ENCODE data around the gene NGEF.

NGEF gene

DNA sequence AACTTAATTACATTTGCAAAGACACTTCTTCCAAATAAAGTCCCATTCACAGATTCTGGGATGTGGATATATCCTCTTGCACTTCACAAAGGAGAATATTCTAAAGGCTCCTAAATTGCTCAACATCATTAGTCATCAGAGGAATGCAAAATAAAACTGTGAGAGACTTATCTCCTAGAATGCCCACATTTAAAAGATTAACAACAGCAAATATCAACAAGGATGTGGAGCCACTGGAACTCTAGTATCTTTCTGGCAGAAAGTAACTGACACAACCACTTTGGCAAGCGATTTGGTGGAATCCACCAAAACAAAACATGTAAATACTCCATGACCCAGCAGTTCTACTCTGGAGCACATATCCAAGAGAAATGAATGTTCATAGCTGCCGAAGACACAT, 24.0 kb upstream of the NGEF start:
- no peak overlapping the region for H3K27ac ChIP-seq (ENCODE audit: insufficient read depth in 1 of 2, low read depth in 1 of 2, low read length in 2 of 2, poor library complexity in 1 of 2, severe bottlenecking in 2 of 2)
- H3K27me3 ChIP-seq (replicated peaks in 2 of 5; ENCODE audit: control insufficient read depth in 4 of 5, insufficient read depth in 5 of 5, low read length in 4 of 5) = no peaks in the 10 kb centered on the region
- H3K9me3 ChIP-seq (ENCODE audit: control extremely low read depth in 1 of 5, control insufficient read depth in 4 of 5, insufficient read depth in 2 of 5, low read depth in 1 of 5, low read length in 4 of 5) = no peaks in the 10 kb centered on the region
- H3K4me1 ChIP-seq (ENCODE audit: control extremely low read depth in 1 of 4, control insufficient read depth in 4 of 4, insufficient read depth in 4 of 4, low read length in 3 of 4) = no peaks in the 10 kb centered on the region
- H3K4me3 ChIP-seq (ENCODE audit: control insufficient read depth in 1 of 7, extremely low read depth in 1 of 7, insufficient read depth in 4 of 7, low read depth in 2 of 7, low read length in 6 of 7) = no peak overlapping the region
- POLR2A ChIA-PET = no interaction called here
- H3K36me3 ChIP-seq (ENCODE audit: control insufficient read depth in 4 of 4, insufficient read depth in 4 of 4, low read length in 3 of 4) = no peaks in the 10 kb centered on the region
- CTCF ChIA-PET = interaction anchor here (0.9 to 1.0 kb wide), 2 partner anchors 16 to 81 kb away, joined by 3 read pairs; no protein-coding TSS in a partner anchor
- WGBS (ENCODE audit: insufficient coverage) = no CpG with 5 or more reads among the region's 2 CpGs
- no peak for DNase-seq

GRCh38 chr2:233036162-233036838, 23.2 kb upstream of the NGEF start:
- 94% methylated on average over 11 of the region's 12 CpGs for WGBS (ENCODE audit: insufficient coverage)
- Histone ChIP-seq H3K4me3 (ENCODE audit: control insufficient read depth in 1 of 7, extremely low read depth in 1 of 7, insufficient read depth in 4 of 7, low read depth in 2 of 7, low read length in 6 of 7) (no peak overlapping the region), H3K9me3 (ENCODE audit: control extremely low read depth in 1 of 5, control insufficient read depth in 4 of 5, insufficient read depth in 2 of 5, low read depth in 1 of 5, low read length in 4 of 5) (no peaks in the 10 kb centered on the region), H3K27ac (ENCODE audit: insufficient read depth in 1 of 2, low read depth in 1 of 2, low read length in 2 of 2, poor library complexity in 1 of 2, severe bottlenecking in 2 of 2) (no peak overlapping the region), H3K27me3 (replicated peaks in 2 of 5; ENCODE audit: control insufficient read depth in 4 of 5, insufficient read depth in 5 of 5, low read length in 4 of 5) (no peaks in the 10 kb centered on the region), H3K4me1 (ENCODE audit: control extremely low read depth in 1 of 4, control insufficient read depth in 4 of 4, insufficient read depth in 4 of 4, low read length in 3 of 4) (no peaks in the 10 kb centered on the region), H3K36me3 (ENCODE audit: control insufficient read depth in 4 of 4, insufficient read depth in 4 of 4, low read length in 3 of 4) (no peaks in the 10 kb centered on the region)
- ChIA-PET CTCF (interaction anchor here (1.0 kb wide), 1 partner anchor 82 kb away, joined by 3 read pairs; no protein-coding TSS in a partner anchor), POLR2A (no interaction called here)
- no peak for DNase-seq

DNA sequence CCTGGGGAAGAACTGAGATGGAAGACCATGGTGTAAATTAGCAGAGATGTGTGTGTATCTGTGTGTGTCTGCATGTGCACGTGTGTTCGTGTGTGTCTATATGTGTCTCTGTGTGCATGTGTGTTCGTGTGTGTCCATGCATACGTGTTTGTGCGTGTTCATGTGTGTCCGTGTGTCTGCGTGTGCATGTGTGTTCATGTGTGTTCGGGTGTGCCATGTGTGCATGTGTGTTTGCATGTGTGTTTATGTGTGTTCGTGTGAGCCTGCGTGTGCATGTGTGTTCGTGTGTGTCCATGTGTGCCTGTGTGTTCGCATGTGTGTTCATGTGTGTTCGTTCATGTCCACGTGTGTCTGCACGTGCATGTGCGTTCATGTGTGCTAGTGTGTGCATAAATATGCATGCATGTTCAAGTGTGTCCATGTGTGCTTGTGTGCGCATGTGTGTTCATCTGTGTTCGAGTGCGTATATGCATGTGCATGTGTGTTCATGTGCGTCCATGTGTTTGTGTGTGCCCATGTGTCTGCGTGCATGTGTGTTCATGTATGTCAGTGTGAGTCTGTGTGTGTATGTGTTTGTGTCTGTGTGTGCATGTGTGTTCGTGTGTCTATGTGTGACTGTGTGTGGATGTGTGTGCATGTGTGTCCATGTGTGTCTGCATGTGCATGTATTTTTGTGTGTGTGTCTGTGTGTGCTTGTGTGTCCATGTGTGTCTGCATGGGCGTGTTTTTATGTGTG, 22.5 kb upstream of the NGEF start:
- 98% methylated on average over 17 of the region's 23 CpGs for WGBS (ENCODE audit: insufficient coverage)
- no peak for DNase-seq
- H3K36me3 ChIP-seq (ENCODE audit: control insufficient read depth in 4 of 4, insufficient read depth in 4 of 4, low read length in 3 of 4) = no peaks in the 10 kb centered on the region
- H3K27me3 ChIP-seq (replicated peaks in 2 of 5; ENCODE audit: control insufficient read depth in 4 of 5, insufficient read depth in 5 of 5, low read length in 4 of 5) = no peaks in the 10 kb centered on the region
- ChIA-PET CTCF (interaction anchor here (1.1 kb wide), 1 partner anchor 15 kb away, joined by 3 read pairs; no protein-coding TSS in a partner anchor), POLR2A (no interaction called here)
- no peaks in the 10 kb centered on the region for H3K4me1 ChIP-seq (ENCODE audit: control extremely low read depth in 1 of 4, control insufficient read depth in 4 of 4, insufficient read depth in 4 of 4, low read length in 3 of 4)
- H3K9me3 ChIP-seq (ENCODE audit: control extremely low read depth in 1 of 5, control insufficient read depth in 4 of 5, insufficient read depth in 2 of 5, low read depth in 1 of 5, low read length in 4 of 5) = no peaks in the 10 kb centered on the region
- H3K27ac ChIP-seq (ENCODE audit: insufficient read depth in 1 of 2, low read depth in 1 of 2, low read length in 2 of 2, poor library complexity in 1 of 2, severe bottlenecking in 2 of 2) = no peak overlapping the region
- H3K4me3 ChIP-seq (ENCODE audit: control insufficient read depth in 1 of 7, extremely low read depth in 1 of 7, insufficient read depth in 4 of 7, low read depth in 2 of 7, low read length in 6 of 7) = no peak overlapping the region

- Histone ChIP-seq H3K27ac (ENCODE audit: insufficient read depth in 1 of 2, low read depth in 1 of 2, low read length in 2 of 2, poor library complexity in 1 of 2, severe bottlenecking in 2 of 2) (no peak overlapping the region), H3K4me1 (ENCODE audit: control extremely low read depth in 1 of 4, control insufficient read depth in 4 of 4, insufficient read depth in 4 of 4, low read length in 3 of 4) (no peaks in the 10 kb centered on the region), H3K9me3 (ENCODE audit: control extremely low read depth in 1 of 5, control insufficient read depth in 4 of 5, insufficient read depth in 2 of 5, low read depth in 1 of 5, low read length in 4 of 5) (no peaks in the 10 kb centered on the region), H3K27me3 (replicated peaks in 2 of 5; ENCODE audit: control insufficient read depth in 4 of 5, insufficient read depth in 5 of 5, low read length in 4 of 5) (no peaks in the 10 kb centered on the region), H3K4me3 (ENCODE audit: control insufficient read depth in 1 of 7, extremely low read depth in 1 of 7, insufficient read depth in 4 of 7, low read depth in 2 of 7, low read length in 6 of 7) (no peak overlapping the region), H3K36me3 (ENCODE audit: control insufficient read depth in 4 of 4, insufficient read depth in 4 of 4, low read length in 3 of 4) (no peaks in the 10 kb centered on the region)
- CTCF ChIA-PET = interaction anchor here (1.1 to 1.7 kb wide), 2 partner anchors 13 to 181 kb away, joined by 3 to 6 read pairs; no protein-coding TSS in a partner anchor
- POLR2A ChIA-PET = no interaction called here
- 97% methylated on average over 34 of the region's 37 CpGs for WGBS (ENCODE audit: insufficient coverage)
- no peak for DNase-seq
Measured at GRCh38 chr2:233034091-233034882, 21.2 kb upstream of the NGEF start.

- Histone ChIP-seq H3K9me3 (ENCODE audit: control extremely low read depth in 1 of 5, control insufficient read depth in 4 of 5, insufficient read depth in 2 of 5, low read depth in 1 of 5, low read length in 4 of 5) (no peaks in the 10 kb centered on the region), H3K27ac (ENCODE audit: insufficient read depth in 1 of 2, low read depth in 1 of 2, low read length in 2 of 2, poor library complexity in 1 of 2, severe bottlenecking in 2 of 2) (no peak overlapping the region), H3K27me3 (replicated peaks in 2 of 5; ENCODE audit: control insufficient read depth in 4 of 5, insufficient read depth in 5 of 5, low read length in 4 of 5) (no peaks in the 10 kb centered on the region), H3K36me3 (ENCODE audit: control insufficient read depth in 4 of 4, insufficient read depth in 4 of 4, low read length in 3 of 4) (no peaks in the 10 kb centered on the region), H3K4me3 (ENCODE audit: control insufficient read depth in 1 of 7, extremely low read depth in 1 of 7, insufficient read depth in 4 of 7, low read depth in 2 of 7, low read length in 6 of 7) (no peak overlapping the region), H3K4me1 (ENCODE audit: control extremely low read depth in 1 of 4, control insufficient read depth in 4 of 4, insufficient read depth in 4 of 4, low read length in 3 of 4) (no peaks in the 10 kb centered on the region)
- ChIA-PET POLR2A (no interaction called here), CTCF (interaction anchor here (1.1 to 1.7 kb wide), 3 partner anchors 8 to 180 kb away, joined by 3 to 6 read pairs (median 3); no protein-coding TSS in a partner anchor)
- 84% methylated on average over 3 of the region's 9 CpGs for WGBS (ENCODE audit: insufficient coverage)
- no peak for DNase-seq
Measured at GRCh38 chr2:233033672-233034071, 20.6 kb upstream of the NGEF start.

GRCh38 chr2:233032551-233033320, 19.7 kb upstream of the NGEF start, which contains the start of gene NEU2:
Gene NEU2, plus strand, starts transcription at chr2:233032672. Its CDS starts 0 bp downstream, at chr2:233032672.
- 98% methylated on average over 11 of the region's 13 CpGs for WGBS (ENCODE audit: insufficient coverage)

More at GRCh38 chr2:233032551-233033320, 19.7 kb upstream of the NGEF start, which contains the start of gene NEU2:
- ChIA-PET POLR2A (no interaction called here), CTCF (interaction anchor here (1.1 to 1.7 kb wide), 3 partner anchors 9 to 179 kb away, joined by 3 to 6 read pairs (median 3); no protein-coding TSS in a partner anchor)
- Histone ChIP-seq H3K27ac (ENCODE audit: insufficient read depth in 1 of 2, low read depth in 1 of 2, low read length in 2 of 2, poor library complexity in 1 of 2, severe bottlenecking in 2 of 2) (no peak within 1 kb of the TSS), H3K36me3 (ENCODE audit: control insufficient read depth in 4 of 4, insufficient read depth in 4 of 4, low read length in 3 of 4) (no peaks in the 10 kb centered on the region), H3K4me3 (ENCODE audit: control insufficient read depth in 1 of 7, extremely low read depth in 1 of 7, insufficient read depth in 4 of 7, low read depth in 2 of 7, low read length in 6 of 7) (no peak within 1 kb of the TSS), H3K9me3 (ENCODE audit: control extremely low read depth in 1 of 5, control insufficient read depth in 4 of 5, insufficient read depth in 2 of 5, low read depth in 1 of 5, low read length in 4 of 5) (no peaks in the 10 kb centered on the region), H3K4me1 (ENCODE audit: control extremely low read depth in 1 of 4, control insufficient read depth in 4 of 4, insufficient read depth in 4 of 4, low read length in 3 of 4) (no peaks in the 10 kb centered on the region), H3K27me3 (replicated peaks in 2 of 5; ENCODE audit: control insufficient read depth in 4 of 5, insufficient read depth in 5 of 5, low read length in 4 of 5) (no peaks in the 10 kb centered on the region)
- no peak for DNase-seq

Measured in common myeloid progenitor, CD34-positive (primary cell).